PC-9 (cell line): ENCODE results near the gene COL4A1. TPM values are rescaled to one million over a fixed set of nuclear protein-coding genes. Genes with fewer than 3 reads are reported as not detected.

ENCODE experiments used
- BruUV-seq: library from RNA; stranded (reverse); fragments of 400-500 nt; replicated peaks from 2 replicates; lab custom pipeline; 2021; lab: Mats Ljungman, UMichigan
- CTCF ChIA-PET: fragments of 300-600 bp; sonication (Branson Sonifier 250); formaldehyde crosslinking; loops from one replicate; lab custom pipeline; 2022; ENCODE audit warnings: antibody characterized with exemption; lab: Charles Lee
- POLR2A ChIA-PET: fragments of 300-600 bp; sonication (Branson Sonifier 250); formaldehyde crosslinking; loops from one replicate; lab custom pipeline; 2022; ENCODE audit warnings: antibody characterized with exemption; ENCODE audit not compliant: unreplicated experiment; lab: Charles Lee
- DNase-seq, 2 experiments: peaks; one replicate each; pipeline versions ENCODE4 v3.0.0 to v3.0.0-alpha.2; 2015 to 2022; ENCODE audit warnings: mixed read lengths in 1 of 2
- H2AFZ ChIP-seq: fragments of 200-600 bp; sonication (generic); 2 replicates; pipeline ENCODE4 v1.8.1; 2017; ENCODE audit warnings: antibody characterized with exemption
- H3F3A ChIP-seq: fragments of 200-600 bp; sonication (generic); 2 replicates; pipeline ENCODE4 v1.8.1; 2017; ENCODE audit warnings: antibody characterized with exemption, mild to moderate bottlenecking, low read depth; ENCODE audit not compliant: insufficient read depth
- H3K27ac ChIP-seq: fragments of 200-600 bp; sonication (generic); 2 replicates; pipeline ENCODE4 v1.6.1; 2016; ENCODE audit warnings: mixed run types
- H3K27me3 ChIP-seq: fragments of 200-600 bp; sonication (generic); 2 replicates; pipeline ENCODE4 v1.6.1; 2016; ENCODE audit warnings: low read depth, mixed run types; ENCODE audit not compliant: insufficient read depth
- H3K36me3 ChIP-seq: fragments of 200-600 bp; sonication (generic); 2 replicates; pipeline ENCODE4 v1.6.1; 2016; ENCODE audit warnings: low read depth, mixed run types
- H3K4me1 ChIP-seq: fragments of 200-600 bp; sonication (generic); replicated peaks from 2 replicates; pipeline ENCODE4 v1.6.1; 2016; ENCODE audit warnings: mixed run types; ENCODE audit not compliant: insufficient read depth
- H3K4me2 ChIP-seq: fragments of 200-600 bp; sonication (generic); 2 replicates; pipeline ENCODE4 v1.6.1; 2017; ENCODE audit warnings: mixed run types
- H3K4me3 ChIP-seq: fragments of 200-600 bp; sonication (generic); 2 replicates; pipeline ENCODE4 v1.6.1; 2016; ENCODE audit warnings: mixed run types
- H3K79me2 ChIP-seq: fragments of 200-600 bp; sonication (generic); 2 replicates; pipeline ENCODE4 v1.6.1; 2017; ENCODE audit warnings: low read depth, mixed run types
- H3K9me2 ChIP-seq: fragments of 200-600 bp; sonication (generic); 2 replicates; pipeline ENCODE4 v1.8.1; 2017; ENCODE audit warnings: mild to moderate bottlenecking; ENCODE audit not compliant: insufficient read depth
- H3K9me3 ChIP-seq: fragments of 200-600 bp; sonication (generic); 2 replicates; pipeline ENCODE4 v1.8.1; 2016; ENCODE audit warnings: low read depth; ENCODE audit not compliant: insufficient read depth
- H4K20me1 ChIP-seq: fragments of 200-600 bp; sonication (generic); 2 replicates; pipeline ENCODE4 v1.8.1; 2017; ENCODE audit not compliant: insufficient read depth
- CTCF ChIP-seq: fragments of 200-600 bp; sonication (generic); conservative IDR thresholded peaks from 2 replicates; pipeline ENCODE4 v1.6.1; 2017; ENCODE audit warnings: mixed run types, antibody characterized with exemption, mild to moderate bottlenecking, moderate library complexity
- EZH2 ChIP-seq: fragments of 200-600 bp; sonication (generic); IDR thresholded peaks from 2 replicates; pipeline ENCODE4 v1.8.0; 2017; ENCODE audit warnings: antibody characterized with exemption, low read depth
- intact Hi-C: fragments of 100-400 bp; cut with micrococcal nuclease; formaldehyde crosslinking; loops from one replicate; pipeline ENCODE4 v1.10.0; 2022; ENCODE audit not compliant: unreplicated experiment
- total RNA-seq: library from RNA; stranded (reverse); gene quantifications from 2 replicates; pipeline ENCODE4 v1.2.3, GENCODE V29; 2021

Gene COL4A1
- total RNA-seq, 1 experiment from 2014 or later = 24.5 TPM

GRCh38 chr13:110221406-110222117 is 85.4 kb downstream of the COL4A1 start:
- intact Hi-C loops = loop anchor here (1.0 to 10.0 kb wide), 8 partner anchors 191 to 996 kb away; partner anchors contain the start of gene ING1
- ChIA-PET CTCF (interaction anchor here (1.6 to 1.7 kb wide), 2 partner anchors 18 to 223 kb away, joined by 3 read pairs; no protein-coding TSS in a partner anchor), POLR2A (interaction anchor here (0.5 to 0.7 kb wide), 3 partner anchors 125 to 513 kb away, joined by 4 to 6 read pairs (median 4); partner anchors contain the start of gene RAB20)
- no peak overlapping the region for H3K4me3 ChIP-seq
- H3K36me3 ChIP-seq = no peaks in the 10 kb centered on the region
- H3K9me2 ChIP-seq = no peaks in the 10 kb centered on the region
- BruUV-seq = no TSS peak
- H3K79me2 ChIP-seq = no peaks in the 10 kb centered on the region
- peak overlapping the region; percentile 29; the same call in 1 of the 2 replicates for H2AFZ ChIP-seq
- no peak overlapping the region for H3K4me2 ChIP-seq
- no peak overlapping the region for H3K27ac ChIP-seq
- DNase-seq = peak in 1 of 2 experiments; percentile 15
- H3K9me3 ChIP-seq = no peaks in the 10 kb centered on the region
- H4K20me1 ChIP-seq = no peaks in the 10 kb centered on the region
- H3K4me1 ChIP-seq = peaks cover 16% of the 10 kb centered on the region
- TF ChIP-seq CTCF = no peak
- TF ChIP-seq EZH2 = no peak
- H3K27me3 ChIP-seq = no peaks in the 10 kb centered on the region
- peaks cover 26% of the 10 kb centered on the region for H3F3A ChIP-seq

GRCh38 chr13:110220471-110220870 is 86.5 kb downstream of the COL4A1 start:
- intact Hi-C loops = loop anchor here (5.0 to 10.0 kb wide), 6 partner anchors 374 to 997 kb away; partner anchors contain the start of gene ING1
- no peak overlapping the region for H3K27ac ChIP-seq
- H4K20me1 ChIP-seq = no peaks in the 10 kb centered on the region
- H3K9me3 ChIP-seq = no peaks in the 10 kb centered on the region
- no peaks in the 10 kb centered on the region for H3K36me3 ChIP-seq
- H3K9me2 ChIP-seq = no peaks in the 10 kb centered on the region
- H3K4me2 ChIP-seq = no peak overlapping the region
- H3K4me1 ChIP-seq = peaks cover 5% of the 10 kb centered on the region; the same call in 1 of the 2 replicates
- peaks cover 16% of the 10 kb centered on the region; the same call in 1 of the 2 replicates for H3F3A ChIP-seq
- no TSS peak for BruUV-seq
- CTCF ChIA-PET = interaction anchor here (0.6 kb wide), 1 partner anchor 30 kb away, joined by 4 read pairs; no protein-coding TSS in a partner anchor
- H3K4me3 ChIP-seq = no peak overlapping the region
- no peaks in the 10 kb centered on the region for H3K79me2 ChIP-seq
- TF ChIP-seq EZH2 (no peak), CTCF (no peak)
- no peak for DNase-seq
- H2AFZ ChIP-seq = no peak overlapping the region
- POLR2A ChIA-PET = no interaction called here
- no peaks in the 10 kb centered on the region for H3K27me3 ChIP-seq

DNA sequence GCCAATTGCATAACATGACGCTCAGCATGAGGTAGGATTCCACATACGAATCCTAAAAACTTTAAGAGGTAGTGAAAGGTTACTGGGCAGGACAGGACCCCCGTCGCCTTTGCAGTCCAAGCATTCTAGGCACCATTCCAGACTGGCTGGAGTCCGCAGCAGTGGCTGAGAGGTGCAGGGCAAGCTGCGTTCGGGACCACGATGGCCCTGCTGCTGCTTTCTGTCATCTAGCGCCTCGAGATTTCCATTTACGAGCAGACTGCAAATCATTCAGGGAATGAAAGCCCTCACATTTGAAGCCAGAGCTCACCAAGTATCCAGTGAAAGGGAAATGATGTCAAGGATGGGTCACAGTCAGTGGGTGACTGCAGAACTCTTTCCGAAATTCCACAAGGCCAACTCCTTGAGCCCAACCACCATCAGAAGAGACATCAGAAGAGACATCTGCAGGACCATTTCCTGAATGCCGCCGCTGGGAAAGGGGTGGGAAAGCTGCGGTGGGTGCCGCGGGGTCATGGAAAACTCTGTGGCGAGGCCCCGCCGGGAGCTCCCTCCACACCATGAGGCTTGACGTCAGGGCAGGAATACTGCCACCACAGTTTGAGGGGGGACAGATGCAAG is 88.3 kb downstream of the COL4A1 start:
- Histone ChIP-seq H3K4me2 (no peak overlapping the region), H3K79me2 (no peaks in the 10 kb centered on the region), H2AFZ (no peak overlapping the region), H3K27ac (no peak overlapping the region), H3K9me3 (no peaks in the 10 kb centered on the region), H3K9me2 (no peaks in the 10 kb centered on the region), H3K27me3 (no peaks in the 10 kb centered on the region), H3K36me3 (no peaks in the 10 kb centered on the region), H3K4me1 (no peaks in the 10 kb centered on the region), H3K4me3 (no peak overlapping the region), H4K20me1 (no peaks in the 10 kb centered on the region), H3F3A (peaks cover 12% of the 10 kb centered on the region; the same call in 1 of the 2 replicates)
- ChIA-PET POLR2A (interaction anchor here (0.6 kb wide), 1 partner anchor 568 kb away, joined by 4 read pairs; no protein-coding TSS in a partner anchor), CTCF (no interaction called here)
- TF ChIP-seq CTCF (no peak), EZH2 (no peak)
- intact Hi-C loops = loop anchor here (10.0 kb wide), 1 partner anchor 1304 kb away; no protein-coding TSS in a partner anchor
- BruUV-seq = no TSS peak
- DNase-seq = peak in 1 of 2 experiments; percentile 16
